GM12892 (cell line): ENCODE results near the gene RNPC3.

Source experiments
- POLR2A ChIP-seq: IDR thresholded peaks from 2 replicates; pipeline ENCODE4 v1.6.1; 2011; ENCODE audit warnings: low read depth, low read length, control low read depth
- POLR2AphosphoS5 ChIP-seq: IDR thresholded peaks from 2 replicates; pipeline ENCODE4 v1.6.1; 2011; ENCODE audit warnings: low read depth, low read length, control low read depth

GRCh38 chr1:103489935-103490334 is 35.6 kb upstream of the RNPC3 start:
- TF ChIP-seq POLR2AphosphoS5: no peak
- no peak for TF ChIP-seq POLR2A
